Pancreas (tissue), 10 donors: ENCODE data around the gene EPHA1. TPM values are rescaled to one million over a fixed set of nuclear protein-coding genes. Genes with fewer than 3 reads are reported as not detected.

ENCODE experiments used
- ATAC-seq, 4 donors: fragments of 200-7000 bp; cut with Tn5 transposase; one replicate each; pipeline versions ENCODE4 v1.8.0 to v1.9.1; 2020; ENCODE audit warnings: mild to moderate bottlenecking in 4 of 4, moderate library complexity in 4 of 4
- DNase-seq, 6 donors: peaks; one replicate each; pipeline ENCODE4 v3.0.0-alpha.2; 2020
- FAIRE-seq: peaks from 2 replicates; lab custom pipeline; 2012; peaks lifted over from hg19 to GRCh38; lab: Jason Lieb, UNC
- H3K27ac ChIP-seq, 4 donors: fragments of 200-600 bp; sonication (generic); 1 replicate in 3 of 4; 2 replicates in 1 of 4; pipeline versions ENCODE4 v1.5.0 to v1.8.0; 2020
- H3K27me3 ChIP-seq, 4 donors: fragments of 200-600 bp; one replicate each; pipeline ENCODE4 v1.8.0; 2021
- H3K36me3 ChIP-seq, 3 donors: fragments of 200-600 bp; sonication (generic) in 1 of 3; one replicate each; pipeline versions ENCODE4 v1.5.0 to v1.8.0; 2020 to 2021
- H3K4me1 ChIP-seq, 3 donors: fragments of 200-600 bp; one replicate each; pipeline ENCODE4 v1.8.0; 2021
- H3K4me3 ChIP-seq, 4 donors: fragments of 200-600 bp; sonication (generic) in 2 of 4; one replicate each; pipeline versions ENCODE4 v1.5.0 to v1.8.0; 2020 to 2021
- H3K9me3 ChIP-seq, 4 donors: fragments of 200-600 bp; one replicate each; pipeline ENCODE4 v1.8.0; 2021
- CTCF ChIP-seq, 4 donors: fragments of 200-600 bp; sonication (generic) in 3 of 4; IDR thresholded peaks; one replicate each; pipeline versions ENCODE4 v1.5.0 to v1.8.0; 2021; ENCODE audit warnings: antibody characterized with exemption in 4 of 4
- WGBS, 2 donors: extraction: QIAGEN DNeasy Blood & Tissue Kit; methylation state at CpG; one replicate each; pipeline ENCODE4 v1.1.7; 2013; 5-methylcytosine and 5-hydroxymethylcytosine counted together
- intact Hi-C, 3 donors: fragments of 100-400 bp; cut with DNase I; formaldehyde crosslinking; loops; one replicate each; pipeline versions ENCODE4 v1.11.1 to v1.14.2; 2022
- polyA plus RNA-seq, 2 donors: library from polyadenylated mRNA; stranded (reverse); fragments of 200-250 nt; gene quantifications; one replicate each; pipeline ENCODE4 v1.2.3, GENCODE V29; 2013
- total RNA-seq, 6 donors: library from RNA; stranded (reverse); fragmentation: NEBNext Ultra II Directional in 4 of 6; extraction: Animal tissue kit (Norgen Biotek cat#: 25700) in 4 of 6; gene quantifications; one replicate each; pipeline versions ENCODE4 v1.2.1 to v1.2.4, GENCODE V29; 2021 to 2023
- donor health status: healthy with polysubstance abuse.
- donor health status: DM: no; HTN: no; CAD: no; lungs with moderate emphysema.
- donor health status: DM: no; HTN: no; CAD: no.
- donor health status: control.
- donor health status: control.
- donor health status: Bipolar disorder and iron deficiency.
- donor health status: DM: yes; HTN: yes; CAD: no.
- donor health status: DM: no; HTN: no; CAD: no.
- donor health status: DM: no; HTN: no; CAD: no.
- donor health status: DM: yes; HTN: yes; CAD: no.

Gene EPHA1
- total and polyA plus RNA-seq, 8 donors, result 5.3 to 14.2 (median 7.8) TPM

DNA sequence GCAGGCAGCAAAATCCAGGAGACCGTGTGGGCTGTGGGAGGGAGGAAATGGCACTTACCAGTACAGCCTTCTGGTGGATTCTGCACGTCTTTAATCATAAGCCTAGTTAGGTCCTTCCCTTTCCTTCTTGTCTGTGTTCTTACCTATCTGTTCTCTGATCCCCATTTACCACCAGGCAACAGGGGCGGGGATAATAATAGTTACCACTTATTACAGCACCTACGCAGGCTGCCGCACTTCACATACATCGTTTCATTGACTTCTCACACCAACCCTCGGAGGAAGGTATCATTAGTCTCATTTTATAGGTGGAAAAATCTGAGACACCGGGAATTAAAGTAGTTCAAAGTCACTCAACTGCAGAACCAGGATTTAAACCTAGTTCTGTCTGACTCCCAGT, 4.5 kb upstream of the EPHA1 start:
- DNase-seq (no peak), ATAC-seq (no peak), FAIRE-seq (no peak)
- TF ChIP-seq CTCF (IDR thresholded peaks at IDR 0.05), result no peak
- intact Hi-C loops, result no loop called here
- H3K36me3 ChIP-seq, result no peaks in the 10 kb centered on the region
- no peaks in the 10 kb centered on the region for H3K9me3 ChIP-seq
- 88 to 91% methylated on average over 8 of the region's 8 CpGs for WGBS, 2 donors
- H3K4me3 ChIP-seq, result no peak overlapping the region
- H3K27me3 ChIP-seq, result no peaks in the 10 kb centered on the region
- H3K27ac ChIP-seq, result no peak overlapping the region
- peaks cover 0 to 7% (median 5%) of the 10 kb centered on the region in 3 donors for H3K4me1 ChIP-seq

DNA sequence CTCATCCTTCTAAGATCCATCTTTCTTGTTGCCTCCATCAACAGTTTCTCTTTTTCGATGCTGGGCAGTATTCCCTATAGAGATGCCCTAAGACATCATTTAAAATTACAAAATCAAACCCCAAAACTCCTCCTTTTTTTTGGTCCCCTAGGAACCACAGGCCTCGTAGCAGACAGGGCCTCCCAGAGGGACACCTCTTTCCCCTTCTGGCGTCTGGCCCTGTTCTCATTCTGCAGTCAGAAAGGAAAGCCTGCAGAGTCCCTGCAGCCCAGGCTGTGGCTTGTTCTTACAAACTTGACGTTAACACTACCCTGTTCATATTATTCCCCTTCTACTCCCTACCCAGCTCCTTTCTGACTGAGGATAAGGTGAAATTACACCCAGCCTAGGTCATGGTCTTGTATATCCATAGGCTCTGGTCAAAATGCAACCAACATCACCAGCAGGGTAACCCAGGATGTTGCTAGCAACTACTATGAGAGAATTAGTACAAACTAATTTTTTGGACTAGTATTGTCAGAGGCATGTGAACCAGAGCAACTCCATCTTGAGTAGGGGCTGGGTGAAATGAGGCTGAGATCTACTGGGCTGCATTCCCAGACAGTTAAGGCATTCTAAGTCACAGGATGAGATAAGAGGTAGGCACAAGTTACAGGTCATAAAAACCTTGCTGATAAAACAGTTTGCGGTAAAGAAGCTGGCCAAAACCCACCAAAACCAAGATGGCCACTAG, 3.5 kb upstream of the EPHA1 start:
- FAIRE-seq (no peak), ATAC-seq (no peak), DNase-seq (no peak)
- no peak overlapping the region for H3K27ac ChIP-seq
- 65 to 76% methylated on average over 5 of the region's 5 CpGs for WGBS, 2 donors
- no peaks in the 10 kb centered on the region for H3K9me3 ChIP-seq
- H3K4me1 ChIP-seq, result peaks cover 0 to 11% (median 7%) of the 10 kb centered on the region in 3 donors
- H3K36me3 ChIP-seq, result no peaks in the 10 kb centered on the region
- no peak for TF ChIP-seq CTCF (IDR thresholded peaks at IDR 0.05)
- H3K27me3 ChIP-seq, result no peaks in the 10 kb centered on the region
- H3K4me3 ChIP-seq, result no peak overlapping the region
- intact Hi-C loops, result no loop called here

DNA sequence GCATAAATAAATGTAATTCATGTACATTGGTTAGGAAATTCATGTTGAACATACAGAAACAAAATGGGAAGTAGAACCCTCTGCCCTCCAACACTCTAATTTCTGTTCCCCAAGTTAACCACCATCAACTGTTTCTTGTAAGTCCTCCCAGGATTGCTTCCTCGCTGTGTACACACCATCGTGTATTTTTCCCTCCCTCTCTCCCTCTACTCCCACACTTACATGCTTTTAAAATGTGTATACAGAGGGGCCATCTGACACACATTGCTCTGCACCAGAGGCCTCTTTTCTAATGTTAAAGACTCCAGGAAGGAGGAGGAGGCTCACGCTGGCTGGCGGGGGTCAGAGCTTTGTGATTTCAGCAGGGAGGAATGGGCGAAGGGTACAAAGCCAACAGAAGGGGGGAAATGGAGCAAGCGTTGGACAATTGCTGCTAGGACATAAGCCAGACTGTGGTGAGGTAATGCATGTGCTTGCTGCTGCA, 1.9 kb upstream of the EPHA1 start:
- no peak for DNase-seq
- no peak overlapping the region for H3K4me3 ChIP-seq
- ATAC-seq, result no peak
- FAIRE-seq, result no peak
- intact Hi-C loops, result no loop called here
- H3K27ac ChIP-seq, result no peak overlapping the region
- H3K9me3 ChIP-seq, result no peaks in the 10 kb centered on the region
- H3K4me1 ChIP-seq, result peaks cover 0 to 11% (median 7%) of the 10 kb centered on the region in 3 donors
- TF ChIP-seq CTCF (IDR thresholded peaks at IDR 0.05), result no peak
- H3K36me3 ChIP-seq, result no peaks in the 10 kb centered on the region
- no peaks in the 10 kb centered on the region for H3K27me3 ChIP-seq
- WGBS, 2 donors, result 57 to 60% methylated on average over 6 of the region's 6 CpGs

DNA sequence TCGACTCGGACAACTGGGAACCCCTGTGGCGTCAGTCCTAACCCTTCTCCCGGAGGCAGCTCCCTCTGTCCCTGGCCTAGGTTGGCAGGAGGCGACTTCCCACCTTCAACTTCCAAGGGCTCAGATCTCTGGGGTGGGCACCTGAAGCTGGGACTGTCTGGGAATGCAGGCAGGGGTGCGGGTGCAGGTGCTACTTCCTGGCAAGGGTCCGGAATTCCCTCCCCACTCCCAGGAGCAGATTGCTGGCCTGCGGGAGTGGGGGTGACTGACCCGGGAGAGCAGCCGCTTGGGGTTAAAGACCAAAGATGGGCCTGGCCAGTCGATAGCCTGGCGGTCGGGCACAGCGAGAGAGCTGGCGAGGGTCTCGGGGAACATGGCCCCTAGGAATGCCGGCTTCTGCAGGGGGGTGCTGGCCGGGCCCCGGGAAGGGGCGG, 387 bp downstream of the EPHA1 start:
- no peak for TF ChIP-seq CTCF (IDR thresholded peaks at IDR 0.05)
- Histone ChIP-seq H3K27ac (peak overlapping the region in 1 of 4 donors; percentile 28), H3K9me3 (no peaks in the 10 kb centered on the region), H3K4me3 (peak overlapping the region; percentile 55 to 81 (median 63)), H3K4me1 (peaks cover 0 to 11% (median 7%) of the 10 kb centered on the region in 3 donors), H3K36me3 (no peaks in the 10 kb centered on the region), H3K27me3 (no peaks in the 10 kb centered on the region)
- FAIRE-seq (no peak), ATAC-seq (peak; percentile 36 to 49 (median 39)), DNase-seq (peak in 3 of 6 donors; percentile 29 to 74 (median 42))
- 9 to 17% methylated on average over 15 to 20 of the region's 20 CpGs for WGBS, 2 donors
- intact Hi-C loops, result no loop called here
